ENCODE data around the gene PGAP6. TPM values are rescaled to one million over a fixed set of nuclear protein-coding genes. Genes with fewer than 3 reads are reported as not detected.
"Not testable (repeated sequence)": the region's sequence is repeated elsewhere in the genome, so short reads cannot be mapped to it uniquely, and the experiment has no call there.

The PGAP6 gene
- total RNA-seq, 1 donor = 54.3 TPM

GRCh38 chr16:364595-365491 lies 16.9 kb downstream of the PGAP6 start:
- Histone ChIP-seq H3K4me3 (ENCODE audit: insufficient read depth, low read length) (no peak overlapping the region), H3K27ac (ENCODE audit: low read depth, low read length) (no peak overlapping the region), H3K4me2 (ENCODE audit: insufficient read depth, low read length) (no peak overlapping the region), H3K4me1 (ENCODE audit: insufficient read depth, low read length) (peaks cover 6% of the 10 kb centered on the region), H3K9me3 (ENCODE audit: low read depth, low read length) (no peaks in the 10 kb centered on the region), H2AFZ (ENCODE audit: low read length) (no peak overlapping the region), H3K36me3 (ENCODE audit: insufficient read depth, low read length) (peaks cover 21% of the 10 kb centered on the region), H3K27me3 (ENCODE audit: insufficient read depth, low read length) (peaks cover 8% of the 10 kb centered on the region), H3K79me2 (ENCODE audit: insufficient read depth, low read length) (no peaks in the 10 kb centered on the region), H4K20me1 (ENCODE audit: insufficient read depth, low read length) (no peaks in the 10 kb centered on the region)
- TF ChIP-seq CTCF (IDR thresholded peaks at IDR 0.05; ENCODE audit: extremely low read depth, low read depth, low read length) = no peak
- DNase-seq (ENCODE audit: insufficient read length, low spot score, missing footprints) = peak; percentile 92

DNA sequence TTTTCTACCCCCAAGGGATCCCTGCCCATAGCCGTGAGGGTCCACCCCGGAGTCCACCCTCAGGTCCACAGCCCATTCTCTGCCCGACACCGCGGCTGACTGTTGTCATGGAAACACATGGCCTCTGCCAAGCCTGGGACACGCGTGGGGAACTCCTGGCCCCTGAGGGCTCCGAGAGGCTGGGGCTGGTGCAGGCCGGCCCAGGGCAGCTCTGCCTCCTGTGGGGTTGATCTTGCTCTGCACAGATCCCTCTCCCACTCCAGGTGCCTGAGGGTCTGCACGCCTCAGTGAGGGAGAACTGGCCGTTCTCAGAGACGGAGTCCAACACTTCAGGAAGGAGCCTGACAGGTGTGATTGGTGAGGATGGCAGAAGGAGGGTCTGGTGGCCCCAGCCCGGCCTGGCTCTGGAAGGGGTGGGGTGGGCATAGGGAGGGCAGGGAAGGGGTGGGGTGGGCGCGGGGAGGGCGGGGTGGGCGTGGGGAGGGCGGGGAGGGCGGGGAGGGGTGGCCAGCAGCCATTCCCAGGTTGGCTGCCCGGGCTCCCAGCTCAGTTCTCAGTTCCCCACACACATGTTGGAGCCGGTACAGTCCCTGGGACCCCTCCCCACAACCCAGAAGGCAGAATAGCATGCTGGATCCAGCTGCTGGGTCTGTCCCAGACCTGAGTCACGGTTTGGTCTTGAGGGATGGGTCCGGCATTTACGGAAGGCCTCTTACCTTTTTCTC lies 17.9 kb downstream of the PGAP6 start:
- Histone ChIP-seq H3K79me2 (ENCODE audit: insufficient read depth, low read length) (no peaks in the 10 kb centered on the region), H3K4me1 (ENCODE audit: insufficient read depth, low read length) (no peaks in the 10 kb centered on the region), H3K36me3 (ENCODE audit: insufficient read depth, low read length) (peaks cover 21% of the 10 kb centered on the region), H4K20me1 (ENCODE audit: insufficient read depth, low read length) (no peaks in the 10 kb centered on the region), H3K27me3 (ENCODE audit: insufficient read depth, low read length) (peaks cover 8% of the 10 kb centered on the region), H3K27ac (ENCODE audit: low read depth, low read length) (no peak overlapping the region), H2AFZ (ENCODE audit: low read length) (no peak overlapping the region), H3K4me2 (ENCODE audit: insufficient read depth, low read length) (no peak overlapping the region), H3K4me3 (ENCODE audit: insufficient read depth, low read length) (no peak overlapping the region), H3K9me3 (ENCODE audit: low read depth, low read length) (no peaks in the 10 kb centered on the region)
- no peak for DNase-seq (ENCODE audit: insufficient read length, low spot score, missing footprints)
- TF ChIP-seq CTCF (IDR thresholded peaks at IDR 0.05; ENCODE audit: extremely low read depth, low read depth, low read length) = no peak

DNA sequence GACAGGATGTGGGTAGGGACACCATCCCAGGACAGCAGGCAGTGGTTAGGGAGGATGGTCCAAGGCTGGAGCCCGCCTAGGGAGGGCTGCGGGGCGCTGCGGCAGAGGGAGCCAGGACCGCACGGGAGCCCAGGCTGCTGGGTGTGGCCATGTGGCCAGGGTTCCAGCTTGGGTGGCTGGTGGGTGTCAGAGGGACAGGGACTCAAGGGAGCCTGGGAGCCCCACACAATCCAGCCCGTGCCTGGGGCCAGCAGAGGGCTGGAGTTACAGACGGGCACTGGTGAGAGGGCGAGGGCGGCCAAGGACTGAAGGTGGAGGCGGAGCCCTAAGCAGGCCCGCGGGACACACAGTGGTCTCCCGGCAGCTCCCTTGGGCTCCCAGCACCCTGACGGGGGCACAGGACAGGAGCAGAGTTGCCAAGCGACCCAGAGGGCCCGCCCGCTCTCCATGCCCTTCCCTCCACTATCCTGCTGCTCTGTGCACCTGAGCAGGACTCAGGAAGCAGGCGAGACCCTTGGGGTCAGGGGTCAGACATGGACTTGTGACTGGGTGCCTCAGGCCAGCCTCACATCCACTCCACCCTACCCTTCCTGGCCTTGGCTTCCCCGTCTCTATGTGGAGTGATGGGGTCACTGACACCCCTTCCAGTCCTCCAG lies 18.5 kb downstream of the PGAP6 start:
- Histone ChIP-seq H3K27me3 (ENCODE audit: insufficient read depth, low read length) (peaks cover 8% of the 10 kb centered on the region), H3K27ac (ENCODE audit: low read depth, low read length) (no peak overlapping the region), H2AFZ (ENCODE audit: low read length) (no peak overlapping the region), H3K4me1 (ENCODE audit: insufficient read depth, low read length) (no peaks in the 10 kb centered on the region), H3K4me2 (ENCODE audit: insufficient read depth, low read length) (no peak overlapping the region), H3K36me3 (ENCODE audit: insufficient read depth, low read length) (peaks cover 14% of the 10 kb centered on the region), H4K20me1 (ENCODE audit: insufficient read depth, low read length) (no peaks in the 10 kb centered on the region), H3K79me2 (ENCODE audit: insufficient read depth, low read length) (no peaks in the 10 kb centered on the region), H3K9me3 (ENCODE audit: low read depth, low read length) (no peaks in the 10 kb centered on the region), H3K4me3 (ENCODE audit: insufficient read depth, low read length) (no peak overlapping the region)
- peak; percentile 90 for DNase-seq (ENCODE audit: insufficient read length, low spot score, missing footprints)
- no peak for TF ChIP-seq CTCF (IDR thresholded peaks at IDR 0.05; ENCODE audit: extremely low read depth, low read depth, low read length)

- H3K4me2 ChIP-seq (ENCODE audit: insufficient read depth, low read length) = not testable (repeated sequence)
Observed at GRCh38 chr16:362702-362999, 19.1 kb downstream of the PGAP6 start.

More at GRCh38 chr16:362702-362999, 19.1 kb downstream of the PGAP6 start:
- H3K4me1 ChIP-seq (ENCODE audit: insufficient read depth, low read length); DNase-seq (ENCODE audit: insufficient read length, low spot score, missing footprints); H4K20me1 ChIP-seq (ENCODE audit: insufficient read depth, low read length); H3K79me2 ChIP-seq (ENCODE audit: insufficient read depth, low read length); H3K27ac ChIP-seq (ENCODE audit: low read depth, low read length); H3K36me3 ChIP-seq (ENCODE audit: insufficient read depth, low read length); H3K9me3 ChIP-seq (ENCODE audit: low read depth, low read length); H2AFZ ChIP-seq (ENCODE audit: low read length); H3K4me3 ChIP-seq (ENCODE audit: insufficient read depth, low read length); H3K27me3 ChIP-seq (ENCODE audit: insufficient read depth, low read length): not testable (repeated sequence)
